GM19372 (cell line): ENCODE data around the gene STK32A.
"Not testable (repeated sequence)": the region's sequence is repeated elsewhere in the genome, so short reads cannot be mapped to it uniquely, and the experiment has no call there.

Experiments
- ATAC-seq: cut with Tn5 transposase; IDR thresholded peaks from one replicate; pipeline ENCODE4 v1.9.1; 2021; ENCODE audit warnings: mild to moderate bottlenecking, low read depth, moderate library complexity; ENCODE audit not compliant: unreplicated experiment

The STK32A gene

DNA sequence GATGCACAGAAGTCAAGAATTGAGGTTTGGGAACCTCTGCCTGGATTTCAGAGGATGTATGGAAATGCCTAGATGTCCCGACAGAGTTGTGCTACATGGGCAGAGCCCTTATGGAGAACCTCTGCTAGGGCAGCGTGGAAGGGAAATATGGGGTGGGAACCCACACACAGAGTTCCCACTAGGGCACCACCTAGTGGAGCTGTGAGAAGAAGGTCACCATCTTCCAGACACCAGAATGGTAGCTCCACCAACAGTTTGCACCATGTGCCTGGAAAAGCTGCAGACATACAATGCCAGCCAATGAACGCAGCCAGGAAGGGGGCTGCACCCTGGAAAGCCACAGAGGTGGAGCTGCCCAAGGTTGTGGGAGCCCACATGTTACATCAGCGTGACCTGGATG, 104.5 kb downstream of the STK32A start:
- no peak for ATAC-seq

DNA sequence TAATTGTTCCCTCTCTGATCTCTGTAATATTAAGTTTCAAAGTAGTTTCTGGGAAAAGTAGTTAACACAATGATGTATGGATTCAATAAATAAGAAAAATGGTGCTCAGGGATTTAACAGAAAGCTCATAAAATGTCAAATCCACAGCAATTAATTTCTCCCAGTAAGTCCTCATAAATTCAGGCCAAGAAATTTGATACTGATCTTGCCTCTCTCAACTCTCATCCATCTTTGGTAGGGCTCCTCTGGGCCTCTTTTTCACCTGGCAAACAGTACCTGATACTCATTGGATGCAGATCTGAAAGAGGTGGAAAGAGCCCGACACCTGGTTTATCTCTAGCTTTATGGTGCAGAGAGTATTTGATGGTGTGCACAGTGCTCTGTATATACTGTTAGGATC, 106.1 kb downstream of the STK32A start:
- ATAC-seq: no peak

DNA sequence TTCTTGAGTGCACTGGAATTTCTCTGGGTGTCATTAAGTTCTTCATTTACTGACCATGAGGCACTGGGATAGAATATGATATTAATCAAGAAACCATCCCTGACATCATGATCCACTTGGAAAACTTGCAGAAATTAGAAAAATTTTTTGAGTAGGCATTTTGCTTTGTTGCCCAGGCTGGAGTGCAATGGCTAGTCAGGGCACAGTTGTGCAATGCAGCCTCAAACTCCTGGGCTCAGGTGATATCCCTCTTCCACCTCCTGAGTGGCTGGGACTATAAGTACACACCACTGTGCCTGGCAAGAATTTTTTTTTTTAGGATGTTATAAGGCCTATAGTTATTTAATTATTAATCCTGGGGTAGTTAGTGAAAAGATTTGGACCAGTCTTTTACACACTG, 106.5 kb downstream of the STK32A start:
- no peak for ATAC-seq

GRCh38 chr5:147344861-147345260, 110.0 kb downstream of the STK32A start:
- ATAC-seq: no peak

DNA sequence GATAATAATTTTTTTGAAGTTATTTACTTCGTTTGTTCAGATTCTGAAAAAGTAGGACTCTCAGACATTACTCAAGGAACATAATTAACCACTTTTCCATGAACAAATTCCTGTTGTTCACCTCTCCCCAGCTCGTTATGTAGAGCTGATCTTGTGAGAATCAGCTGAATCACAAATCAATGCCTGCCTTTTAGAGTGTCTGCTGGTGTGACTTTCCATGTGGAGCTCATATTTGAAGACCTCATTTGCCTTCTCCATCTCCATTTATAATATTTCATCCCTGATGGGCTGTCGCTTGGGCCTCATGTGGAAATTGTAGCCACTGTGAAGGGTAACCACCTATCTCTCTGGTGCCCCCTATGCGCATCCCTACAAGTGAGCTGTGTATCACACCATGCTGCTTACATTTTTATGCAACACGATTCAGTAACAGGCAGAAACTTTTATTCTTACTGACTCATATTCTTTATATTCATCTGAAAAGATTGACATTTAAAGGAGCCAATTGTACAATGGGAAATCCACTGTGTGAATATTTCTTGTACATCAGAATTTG, 111.3 kb downstream of the STK32A start:
- ATAC-seq: no peak

GRCh38 chr5:147348046-147348445, 113.2 kb downstream of the STK32A start:
- ATAC-seq: no peak

GRCh38 chr5:147348451-147348850, 113.6 kb downstream of the STK32A start:
- ATAC-seq: no peak

DNA sequence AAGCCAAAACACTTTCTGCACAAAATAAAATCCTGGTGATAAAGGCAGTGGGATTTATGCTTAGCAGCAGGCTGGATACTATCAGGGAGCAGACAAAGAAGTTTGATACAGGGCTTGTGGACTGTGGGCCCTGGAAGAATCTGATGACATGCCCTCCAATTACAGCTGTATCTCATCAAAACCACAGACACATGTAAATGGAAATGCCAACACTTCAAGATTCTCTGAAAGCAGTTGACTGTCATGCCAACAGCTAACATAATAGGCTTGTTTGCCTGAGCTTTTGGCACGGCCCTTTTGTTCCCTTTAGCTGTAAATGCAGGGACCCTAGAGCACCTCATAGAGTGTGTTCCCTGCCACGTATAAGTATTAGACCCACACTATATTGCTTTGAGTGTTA, 114.4 kb downstream of the STK32A start:
- no peak for ATAC-seq

DNA sequence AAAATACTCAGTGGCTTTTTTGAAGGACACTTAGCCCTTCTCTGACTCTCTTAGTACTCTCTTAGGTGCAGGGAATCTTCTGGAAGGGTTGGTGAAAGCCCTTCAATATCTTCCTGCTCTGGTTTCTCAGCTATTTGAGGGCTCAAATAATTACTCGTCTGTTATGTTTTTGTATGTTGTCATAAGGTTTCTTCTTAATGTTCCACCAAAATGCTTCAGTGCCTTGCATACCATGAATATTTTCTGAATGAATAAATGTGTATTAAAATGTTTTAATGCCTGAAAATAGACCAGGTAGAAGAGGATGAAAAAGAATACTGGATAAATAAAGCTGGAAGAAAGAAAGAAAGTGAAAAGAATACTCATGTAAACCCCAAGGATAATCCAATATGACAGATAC, 124.3 kb downstream of the STK32A start:
- ATAC-seq: no peak

DNA sequence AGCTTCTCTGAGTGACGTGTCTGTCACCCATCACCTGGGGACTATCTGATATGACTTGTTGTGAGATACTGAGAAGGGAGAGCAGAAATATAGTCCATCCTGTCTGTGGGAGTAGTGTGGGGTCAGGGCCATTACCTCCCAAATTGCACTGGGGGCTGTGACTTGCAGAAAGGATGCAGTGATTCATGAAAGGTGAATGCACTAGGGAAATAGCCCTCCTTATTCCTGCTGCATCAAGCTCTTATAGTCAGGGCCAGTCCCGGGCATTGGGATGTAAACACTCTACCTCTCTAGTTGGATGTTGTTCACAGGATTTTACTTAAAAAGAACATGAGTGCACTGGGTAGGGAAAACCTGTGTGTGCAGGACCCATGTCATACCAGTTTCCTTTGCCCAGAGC, 124.8 kb downstream of the STK32A start:
- no peak for ATAC-seq

- no peak for ATAC-seq
These were observed 126.0 kb downstream of the STK32A start for GRCh38 chr5:147360816-147361215.

GRCh38 chr5:147361441-147362175, 126.8 kb downstream of the STK32A start:
- no peak for ATAC-seq

DNA sequence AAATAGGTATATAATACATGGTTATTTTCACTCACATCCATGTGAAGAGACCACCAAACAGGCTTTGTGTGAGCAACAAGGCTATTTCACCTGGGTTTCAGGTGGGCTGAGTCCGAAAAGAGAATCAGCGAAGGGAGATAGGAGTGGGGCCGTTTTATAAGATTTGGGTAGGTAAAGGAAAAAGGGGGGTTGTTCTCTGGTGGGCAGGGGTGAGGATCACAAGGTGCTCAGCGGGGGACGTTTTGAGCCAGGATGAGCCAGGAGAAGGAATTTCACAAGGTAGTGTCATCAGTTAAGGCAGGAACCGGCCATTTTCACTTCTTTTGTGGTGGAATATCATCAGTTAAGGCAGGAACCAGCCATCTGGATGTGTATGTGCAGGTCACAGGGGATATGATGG, 132.6 kb downstream of the STK32A start:
- not testable (repeated sequence) for ATAC-seq

GRCh38 chr5:147369742-147370374, 135.0 kb downstream of the STK32A start:
- no peak for ATAC-seq

DNA sequence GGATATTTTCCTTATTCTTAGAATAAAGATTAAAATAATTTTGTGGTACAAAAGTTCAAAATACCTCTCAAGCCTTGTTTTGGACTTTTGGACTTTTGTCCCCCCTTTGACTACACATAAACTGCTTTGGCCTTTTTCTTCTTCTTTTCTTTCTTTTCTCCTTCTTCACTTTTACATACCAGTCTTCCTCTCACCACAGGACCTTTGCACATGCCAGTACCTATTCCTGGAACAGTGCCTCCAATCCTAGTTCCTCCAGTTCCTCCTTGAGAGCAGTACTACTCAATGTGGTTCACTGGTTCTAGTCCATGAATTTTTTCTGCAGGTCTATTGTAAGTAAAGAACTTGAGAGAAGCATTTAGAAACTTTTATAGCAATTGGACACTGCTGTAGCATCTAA, 136.5 kb downstream of the STK32A start:
- no peak for ATAC-seq

DNA sequence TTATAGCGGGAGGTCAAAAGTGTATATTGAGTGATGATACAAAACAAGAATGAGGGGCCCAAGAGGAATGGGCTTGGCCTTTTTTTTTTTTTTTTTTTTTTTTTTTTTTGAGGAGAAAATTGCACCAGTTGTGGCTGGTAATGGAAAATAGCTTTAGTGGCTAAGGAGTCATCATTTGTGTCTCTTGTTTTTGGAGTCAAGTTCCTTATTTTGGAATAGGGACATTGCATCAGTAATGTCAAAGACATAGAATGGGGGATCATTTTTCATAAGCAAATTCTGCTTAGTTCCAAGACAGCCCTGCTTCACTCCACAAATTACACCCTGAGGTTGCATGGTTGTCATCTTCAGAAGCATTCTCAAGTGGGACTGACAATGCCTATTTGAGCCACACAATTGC, 137.4 kb downstream of the STK32A start:
- no peak for ATAC-seq

- no peak for ATAC-seq
These were observed 138.5 kb downstream of the STK32A start for GRCh38 chr5:147373328-147373727.

GRCh38 chr5:147375151-147375550, 140.3 kb downstream of the STK32A start:
- ATAC-seq: no peak

DNA sequence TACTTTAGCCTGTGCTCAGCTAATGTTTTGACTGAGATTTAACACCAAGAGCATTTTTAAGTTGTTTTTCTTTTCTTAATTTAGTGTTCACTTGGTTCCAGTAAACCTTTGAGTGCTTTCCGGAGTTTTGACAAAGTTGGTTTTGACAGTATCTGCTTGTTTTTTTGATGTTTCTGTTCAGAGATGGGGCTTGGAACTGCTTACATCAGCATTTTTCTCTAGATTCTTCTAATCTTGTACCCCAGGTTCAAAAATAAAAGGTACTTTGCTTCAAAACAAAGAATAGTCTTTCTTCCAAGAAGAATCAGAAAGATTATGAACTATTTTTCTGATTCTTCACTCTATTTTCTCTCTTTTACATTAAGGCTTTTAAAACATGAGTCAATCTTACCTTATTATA, 142.9 kb downstream of the STK32A start:
- ATAC-seq: no peak

DNA sequence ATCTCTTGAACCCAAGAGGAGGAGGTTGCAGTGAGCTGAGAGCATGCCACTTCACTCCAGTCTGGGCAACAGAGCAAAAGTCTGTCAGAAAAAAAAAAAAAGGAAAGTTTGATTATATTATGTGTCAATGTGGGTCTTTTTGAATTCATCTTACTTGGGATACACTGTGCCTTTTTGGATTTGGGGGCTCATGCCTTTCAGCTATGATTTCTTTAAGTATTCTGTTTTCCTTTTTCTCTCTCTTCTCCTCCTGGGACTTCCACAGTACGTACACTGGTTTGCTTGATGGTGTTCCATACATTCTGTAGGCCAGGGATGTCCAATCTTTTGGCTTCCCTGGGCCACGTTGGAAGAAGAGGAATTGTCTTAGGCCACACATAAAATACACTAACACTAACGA, 146.7 kb downstream of the STK32A start:
- ATAC-seq: no peak

DNA sequence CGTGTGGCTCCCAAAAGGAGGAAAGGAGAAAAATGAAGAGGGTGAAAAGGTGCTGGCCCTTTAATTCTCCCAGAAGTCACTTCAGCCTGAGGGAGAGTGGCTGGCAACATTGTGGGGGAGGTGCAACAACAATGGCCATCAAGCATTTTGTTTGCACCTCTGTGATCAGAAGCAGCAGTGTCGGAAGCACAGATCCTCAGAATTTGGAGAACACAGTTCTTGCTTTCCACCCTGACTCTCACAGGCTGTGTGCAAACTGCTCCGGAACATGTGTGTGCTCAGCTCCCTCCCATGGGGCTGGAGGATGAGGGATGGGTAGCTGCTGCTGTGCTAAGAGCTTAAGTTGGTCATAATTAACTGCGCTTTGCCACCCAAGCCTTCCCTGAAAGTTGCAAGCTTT, 147.9 kb downstream of the STK32A start:
- no peak for ATAC-seq
